GM12891 (cell line): Measurements from ENCODE around the gene IGFBP3.
"Not testable (repeated sequence)": the region's sequence is repeated elsewhere in the genome, so short reads cannot be mapped to it uniquely, and the experiment has no call there.

Experiments
- DNase-seq: peaks from one replicate; pipeline ENCODE4 v3.0.0; 2011; ENCODE audit warnings: low spot score; ENCODE audit not compliant: insufficient read length
- FAIRE-seq: peaks from 2 replicates; lab custom pipeline; 2011; peaks lifted over from hg19 to GRCh38; lab: Jason Lieb, UNC
- PAX5 ChIP-seq: IDR thresholded peaks from 2 replicates; pipeline ENCODE4 v1.6.1; 2011; ENCODE audit warnings: low read length, moderate library complexity, mild to moderate bottlenecking; ENCODE audit not compliant: insufficient read depth, severe bottlenecking
- POLR2A ChIP-seq: IDR thresholded peaks from 2 replicates; pipeline ENCODE4 v1.6.1; 2011; ENCODE audit warnings: low read depth, low read length, control low read depth
- POLR2AphosphoS5 ChIP-seq: IDR thresholded peaks from 2 replicates; pipeline ENCODE4 v1.6.1; 2011; ENCODE audit warnings: low read depth, low read length, control low read depth
- POU2F2 ChIP-seq: IDR thresholded peaks from 2 replicates; pipeline ENCODE4 v1.6.1; 2011; ENCODE audit warnings: low read depth, mild to moderate bottlenecking, control low read depth, low read length, moderate library complexity
- SPI1 ChIP-seq: IDR thresholded peaks from 2 replicates; pipeline ENCODE4 v1.6.1; 2011; ENCODE audit warnings: low read depth, low read length, control low read depth
- TAF1 ChIP-seq: IDR thresholded peaks from 2 replicates; pipeline ENCODE4 v1.6.1; 2011; ENCODE audit warnings: low read depth, low read length, control low read depth

Gene IGFBP3

DNA sequence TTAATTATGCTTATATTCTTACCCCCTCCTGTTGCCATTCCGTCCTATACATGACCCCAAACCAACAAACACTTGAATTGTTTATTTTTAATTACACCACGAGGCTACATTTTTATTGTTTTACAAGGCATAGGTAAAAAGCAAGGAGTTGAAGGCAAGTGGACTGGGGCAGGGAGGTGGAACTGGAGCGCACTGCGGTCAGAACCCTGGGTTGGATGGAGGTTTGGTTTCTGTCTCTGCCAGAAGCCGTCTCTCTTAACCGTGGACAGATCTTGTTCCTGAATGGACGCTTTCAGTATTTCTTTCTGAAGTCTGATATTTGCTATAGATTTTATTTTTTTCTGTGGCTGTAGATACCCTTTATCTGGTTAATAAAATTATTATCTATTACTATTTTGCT, 19.9 kb upstream of the IGFBP3 start:
- DNase-seq, result no peak
- no peak for FAIRE-seq
- TF ChIP-seq SPI1 (no peak), POU2F2 (no peak)

DNA sequence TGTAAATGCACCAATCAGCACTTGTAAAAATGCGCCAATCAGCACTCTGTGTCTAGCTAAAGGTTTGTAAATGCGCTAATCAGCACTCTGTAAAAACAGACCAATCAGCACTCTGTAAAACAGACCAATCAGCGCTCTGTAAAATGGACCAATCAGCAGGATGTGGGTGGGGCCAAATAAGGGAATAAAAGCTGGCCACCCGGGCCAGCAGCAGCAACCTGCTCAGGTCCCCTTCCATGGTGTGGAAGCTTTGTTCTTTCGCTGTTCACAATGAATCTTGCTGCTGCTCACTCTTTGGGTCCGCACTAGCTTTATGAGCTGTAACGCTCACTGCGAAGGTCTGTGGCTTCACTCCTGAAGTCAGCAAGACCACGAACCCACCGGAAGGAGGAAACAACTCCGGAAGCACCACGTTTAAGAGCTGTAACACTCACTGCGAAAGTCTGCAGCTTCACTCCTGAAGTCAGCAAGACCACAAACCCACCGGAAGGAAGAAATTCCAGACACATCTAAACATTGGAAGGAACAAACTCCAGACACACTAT, 19.2 kb upstream of the IGFBP3 start:
- FAIRE-seq, DNase-seq: not testable (repeated sequence)

DNA sequence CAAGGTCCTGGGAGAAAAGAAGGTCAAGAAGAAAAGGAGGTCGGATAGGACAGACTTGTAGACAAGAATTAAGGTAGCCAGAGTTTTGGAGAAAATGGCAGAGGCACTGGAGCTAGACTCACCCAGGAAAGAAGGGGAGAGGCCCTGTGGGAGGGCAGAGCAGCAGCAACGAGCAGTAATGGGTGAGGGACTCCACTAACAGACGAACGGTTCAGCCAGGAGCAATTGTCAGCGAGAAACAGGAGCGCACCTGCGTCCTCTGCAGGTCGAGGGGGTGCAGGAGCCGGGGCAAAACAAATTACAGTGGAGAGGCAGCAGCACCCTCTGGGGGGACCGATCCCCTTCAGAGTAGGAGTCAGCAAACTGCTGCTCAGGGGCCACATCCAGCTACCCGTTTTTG, 18.5 kb upstream of the IGFBP3 start:
- no peak for TF ChIP-seq PAX5
- no peak for TF ChIP-seq POU2F2
- no peak for TF ChIP-seq POLR2AphosphoS5
- no peak for TF ChIP-seq POLR2A
- TF ChIP-seq SPI1, result no peak
- no peak for TF ChIP-seq TAF1
- FAIRE-seq (no peak), DNase-seq (no peak)

DNA sequence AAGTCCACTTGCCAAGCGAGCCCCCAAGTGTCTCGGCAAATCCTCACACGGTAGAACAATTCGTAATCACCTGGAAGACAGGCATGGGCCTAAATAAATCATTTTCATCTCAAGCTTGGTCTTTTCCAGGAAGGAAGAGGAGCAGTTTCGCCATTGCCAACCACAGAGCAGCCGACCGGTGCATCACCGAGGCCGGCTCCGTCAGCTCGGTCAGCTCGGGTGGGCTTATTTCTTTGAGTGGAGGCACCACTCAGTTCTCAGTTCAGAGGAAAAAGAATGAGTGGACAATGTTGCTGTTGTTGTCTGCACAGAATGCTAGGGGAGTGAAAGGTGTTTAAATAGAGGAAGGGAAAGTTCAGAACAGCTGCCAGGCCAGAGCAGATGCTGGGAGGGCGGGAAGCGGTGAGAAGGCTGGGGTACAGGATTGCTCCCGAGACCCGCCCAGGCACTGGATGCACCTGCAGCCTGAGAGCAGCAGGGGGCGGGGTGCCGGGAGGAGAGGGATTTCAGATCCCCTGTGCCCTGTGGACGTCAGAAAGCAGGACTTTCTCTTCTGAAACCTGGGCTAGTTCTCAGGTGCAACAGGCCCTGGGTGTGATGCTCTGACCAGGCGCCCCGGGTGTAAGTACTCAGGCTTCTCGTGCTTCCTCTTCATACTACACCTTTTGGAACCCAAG, 17.7 kb upstream of the IGFBP3 start:
- TF ChIP-seq POU2F2 (no peak), TAF1 (no peak), PAX5 (no peak), POLR2AphosphoS5 (no peak), POLR2A (no peak), SPI1 (no peak)
- FAIRE-seq (no peak), DNase-seq (no peak)

DNA sequence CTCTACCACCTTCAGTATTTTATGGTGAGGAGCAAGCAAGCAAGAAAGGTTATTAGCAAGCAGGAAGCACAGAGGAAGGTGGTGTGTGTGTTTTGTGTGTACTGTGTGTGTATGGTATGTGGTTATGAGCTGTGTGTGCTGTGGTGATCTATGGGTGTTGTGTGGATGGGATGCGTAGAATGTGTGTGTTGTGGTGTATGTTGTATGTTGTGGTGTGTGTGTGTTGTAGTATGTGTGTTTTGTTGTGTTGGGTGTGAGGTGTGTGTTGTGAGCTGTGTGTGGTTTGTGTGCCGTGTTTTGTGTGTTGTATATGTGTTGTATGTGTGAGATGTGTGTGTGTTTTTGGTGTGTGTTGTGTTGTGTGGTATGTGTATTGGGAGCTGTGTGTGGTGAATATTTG, 16.8 kb upstream of the IGFBP3 start:
- FAIRE-seq, result no peak
- TF ChIP-seq POU2F2 (no peak), SPI1 (no peak), POLR2AphosphoS5 (no peak), TAF1 (no peak), POLR2A (no peak)
- DNase-seq, result no peak

DNA sequence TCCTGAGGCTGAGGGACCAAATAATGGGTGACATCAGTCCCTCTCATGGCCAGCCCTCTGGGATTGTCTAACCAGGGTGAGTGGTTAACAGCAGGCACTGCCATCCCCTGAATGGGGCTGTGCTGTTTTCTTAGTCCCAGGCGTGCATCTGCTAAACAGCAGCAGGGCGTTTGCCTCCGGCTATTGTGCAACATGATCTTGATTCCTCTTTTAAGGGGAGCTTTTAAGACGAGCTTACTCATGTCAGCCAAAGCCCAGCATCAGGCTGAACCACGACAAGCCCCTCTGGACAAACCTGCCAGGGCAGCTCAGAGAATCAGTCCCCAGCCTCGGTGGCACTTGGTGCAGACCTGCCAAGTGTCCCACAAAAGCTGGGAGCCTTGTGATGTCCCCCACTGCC, 16.2 kb upstream of the IGFBP3 start:
- FAIRE-seq (no peak), DNase-seq (no peak)
- no peak for TF ChIP-seq PAX5
- no peak for TF ChIP-seq SPI1
- TF ChIP-seq POU2F2, result no peak
- no peak for TF ChIP-seq POLR2AphosphoS5
- no peak for TF ChIP-seq POLR2A
- TF ChIP-seq TAF1, result no peak

DNA sequence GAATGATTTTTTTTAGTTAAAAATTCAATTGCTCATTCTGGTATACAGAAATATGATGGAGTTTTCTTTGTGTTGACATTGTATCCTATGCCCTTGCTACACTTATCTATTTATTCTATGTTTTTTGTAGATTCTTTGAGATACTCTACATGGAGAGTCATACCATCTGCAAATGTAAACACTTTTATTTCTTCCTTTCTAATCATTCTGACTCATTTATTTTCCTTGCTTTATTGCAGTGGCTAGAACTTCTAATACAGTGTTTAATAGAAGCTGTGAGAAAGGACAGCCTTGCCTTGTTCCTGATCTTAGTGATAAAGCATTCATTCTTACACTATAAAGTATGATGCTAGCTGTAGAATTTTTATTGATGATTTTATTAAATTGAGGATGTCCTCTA, 9.9 kb upstream of the IGFBP3 start:
- no peak for TF ChIP-seq POU2F2
- no peak for TF ChIP-seq POLR2AphosphoS5
- TF ChIP-seq POLR2A, result no peak
- TF ChIP-seq TAF1, result no peak
- TF ChIP-seq SPI1, result no peak
- no peak for TF ChIP-seq PAX5
- no peak for FAIRE-seq
- no peak for DNase-seq

DNA sequence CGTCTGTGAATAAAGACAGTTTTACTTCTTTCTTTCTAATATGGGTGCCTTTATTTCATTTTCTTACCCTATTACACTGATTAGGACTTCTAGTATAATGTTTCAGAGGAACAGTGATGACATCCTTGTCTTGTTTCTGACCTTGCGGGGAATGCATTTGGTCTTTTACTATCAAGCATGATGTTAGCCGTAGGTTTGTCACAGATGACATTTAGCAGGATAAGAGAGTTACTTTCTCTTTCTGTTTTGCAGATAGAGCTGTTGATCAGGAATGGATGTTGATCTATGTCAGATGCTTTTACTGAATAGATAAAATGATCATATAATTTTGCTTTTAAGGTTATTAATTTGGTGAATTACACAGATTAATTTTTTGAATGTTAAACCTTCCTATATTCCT, 6.6 kb upstream of the IGFBP3 start:
- FAIRE-seq (no peak), DNase-seq (no peak)
- TF ChIP-seq POLR2A (no peak), TAF1 (no peak), SPI1 (no peak), PAX5 (no peak), POU2F2 (no peak), POLR2AphosphoS5 (no peak)

DNA sequence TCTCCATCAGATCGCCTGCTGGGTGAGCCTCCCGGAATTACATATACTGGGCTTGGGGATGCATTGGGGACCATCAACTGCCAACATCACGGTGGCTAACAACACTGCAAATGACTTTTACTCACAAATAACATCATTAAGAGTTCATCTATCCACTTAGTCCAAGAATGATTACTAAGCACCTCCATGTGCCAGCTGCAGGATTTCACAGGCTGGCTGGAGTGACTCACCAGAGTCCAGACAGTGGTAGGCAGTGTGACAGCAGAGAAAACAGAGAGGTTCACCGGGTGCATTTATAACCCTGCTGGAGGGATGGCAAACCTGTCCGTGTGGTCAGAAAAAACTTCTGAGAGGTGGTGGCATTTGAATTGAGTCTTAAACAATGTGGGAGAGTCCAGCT, 3.2 kb upstream of the IGFBP3 start:
- TF ChIP-seq POLR2AphosphoS5 (no peak), POU2F2 (no peak), POLR2A (no peak), PAX5 (no peak), SPI1 (no peak), TAF1 (no peak)
- FAIRE-seq (no peak), DNase-seq (no peak)

DNA sequence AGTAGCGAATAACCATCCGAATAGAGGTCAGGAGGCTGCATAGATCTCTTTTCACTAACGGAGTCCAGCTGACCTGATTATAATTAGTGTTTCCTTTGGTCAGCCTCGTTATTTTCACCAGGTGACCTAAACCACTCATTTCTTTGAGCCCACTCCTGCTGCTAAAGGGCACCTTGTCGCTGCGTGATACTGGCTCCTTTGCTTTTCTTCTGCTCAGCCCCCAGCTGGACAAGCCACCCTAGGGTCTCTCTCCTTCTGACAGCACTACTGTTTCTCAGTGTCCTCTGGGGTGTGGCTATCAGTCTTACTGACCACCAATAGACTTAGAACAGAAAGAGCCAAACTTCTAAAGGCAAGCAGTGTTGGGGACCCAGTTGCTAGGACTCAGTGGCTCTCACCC, 2.7 kb upstream of the IGFBP3 start:
- no peak for DNase-seq
- no peak for FAIRE-seq
- TF ChIP-seq SPI1, result no peak

DNA sequence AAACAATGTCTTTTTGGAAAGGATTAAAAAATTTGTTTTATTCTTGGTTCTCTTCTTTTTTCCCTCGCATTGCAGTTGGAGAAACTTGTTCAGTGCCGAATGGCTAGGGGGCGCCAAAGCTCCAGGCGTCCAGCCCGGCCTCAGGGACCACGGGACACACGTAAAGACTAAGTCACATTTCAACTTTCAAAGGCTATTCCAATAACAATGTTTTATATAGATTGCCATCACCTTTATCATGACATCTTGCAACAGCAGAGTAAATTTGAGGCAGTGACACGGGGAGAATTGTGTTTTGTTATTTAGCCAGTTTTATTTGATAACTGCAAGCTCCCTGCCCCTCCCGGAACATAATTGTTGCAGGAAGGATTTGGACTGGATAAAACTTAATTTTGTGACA, 2.2 kb upstream of the IGFBP3 start:
- DNase-seq, result no peak
- TF ChIP-seq POLR2AphosphoS5 (no peak), TAF1 (no peak), PAX5 (no peak), POLR2A (no peak), POU2F2 (no peak), SPI1 (no peak)
- no peak for FAIRE-seq
